Tongue (tissue), 2 donors: ENCODE measurements around the gene CMTM4. TPM values are rescaled to one million over a fixed set of nuclear protein-coding genes. Genes with fewer than 3 reads are reported as not detected.
"Not testable (repeated sequence)": the region's sequence is repeated elsewhere in the genome, so short reads cannot be mapped to it uniquely, and the experiment has no call there.

Source experiments
- DNase-seq: peaks from one replicate; pipeline ENCODE4 v3.0.0-alpha.2; 2015
- total RNA-seq: library from RNA; depleted of rRNA; stranded (reverse); fragments of >200 nt; gene quantifications from one replicate; pipeline ENCODE4 v1.2.3, GENCODE V29; 2014

The CMTM4 gene
- total RNA-seq, 1 donor from 2014 or later, result 27.7 TPM

DNA sequence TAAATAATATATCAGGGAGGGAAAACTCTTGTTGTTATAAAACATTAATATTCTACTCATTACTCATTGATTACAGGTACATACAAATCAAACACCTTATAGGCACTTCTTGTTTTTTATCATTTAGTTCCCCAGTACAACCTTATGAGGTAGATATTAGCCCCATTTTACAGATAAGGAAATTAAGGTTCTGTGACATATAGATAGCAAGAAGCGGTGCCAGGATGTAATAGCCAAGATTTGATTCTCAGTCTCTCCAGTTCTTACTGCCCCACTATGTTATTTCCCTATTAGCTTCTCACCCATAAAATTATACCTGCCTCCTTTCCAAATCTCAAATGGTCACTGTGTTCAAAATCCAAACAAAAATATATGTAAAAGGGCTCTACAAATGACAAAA is 55.2 kb downstream of the CMTM4 start:
- DNase-seq, result no peak

GRCh38 chr16:66640724-66641314 is 55.7 kb downstream of the CMTM4 start:
- DNase-seq, result no peak

- DNase-seq, result no peak
Measured at GRCh38 chr16:66639091-66639885, 57.3 kb downstream of the CMTM4 start.

DNA sequence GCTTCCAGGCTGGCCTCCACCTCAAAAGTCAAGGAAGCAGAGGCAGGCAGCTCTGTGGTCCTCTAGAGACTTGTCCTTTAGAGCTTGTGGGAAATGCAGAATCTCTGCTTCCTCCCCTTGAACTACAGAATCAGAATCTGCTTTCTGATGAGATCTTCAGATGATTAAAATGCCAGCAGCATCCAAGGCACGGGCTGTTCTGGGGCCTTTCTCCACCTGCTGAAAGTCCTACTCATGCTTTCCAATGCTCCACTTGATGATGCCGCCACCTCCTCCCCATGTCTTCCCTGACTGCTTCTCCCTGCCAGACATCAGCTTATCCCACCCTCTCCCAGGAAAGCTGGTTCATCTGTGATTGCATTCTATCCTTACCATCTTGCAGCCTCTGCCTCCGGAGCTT is 58.7 kb downstream of the CMTM4 start:
- no peak for DNase-seq

DNA sequence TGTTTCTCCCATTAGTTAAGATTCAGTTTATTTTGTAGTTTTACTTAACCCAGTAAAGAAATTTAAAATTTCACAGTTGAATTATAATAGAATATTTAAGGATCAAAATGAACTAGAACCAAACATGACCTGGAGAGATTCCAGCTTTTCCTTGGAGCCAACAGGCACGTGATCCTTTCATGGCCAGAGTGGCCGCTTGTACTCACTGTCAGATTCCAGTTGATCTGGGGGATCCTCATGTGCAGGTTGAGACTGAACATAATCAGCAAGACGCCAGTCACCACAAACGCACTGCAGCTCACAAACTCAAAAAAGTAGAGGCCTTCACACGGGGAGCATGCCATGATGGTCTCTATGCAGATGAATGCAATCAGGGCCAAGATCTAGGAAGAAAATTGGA is 60.3 kb downstream of the CMTM4 start:
- no peak for DNase-seq

DNA sequence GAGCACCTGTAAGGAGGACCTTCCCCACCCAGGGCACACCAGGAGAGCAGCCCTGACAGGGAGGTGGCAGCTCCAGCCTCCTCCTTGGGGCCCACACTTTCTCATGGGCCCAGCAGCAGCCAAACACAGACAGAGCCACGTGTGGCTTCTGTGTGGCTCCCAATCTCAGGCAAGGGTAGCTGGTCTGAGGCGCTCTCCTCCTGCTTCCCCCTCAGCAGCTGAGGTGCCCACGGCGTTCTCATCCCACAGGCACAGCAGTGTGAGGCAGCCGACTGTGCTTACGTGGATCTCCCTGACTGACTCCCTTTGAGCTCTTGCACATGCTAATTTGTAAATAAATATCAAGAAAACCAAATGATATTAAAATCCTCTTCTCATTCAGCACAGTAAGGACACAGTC is 61.1 kb downstream of the CMTM4 start:
- no peak for DNase-seq

DNA sequence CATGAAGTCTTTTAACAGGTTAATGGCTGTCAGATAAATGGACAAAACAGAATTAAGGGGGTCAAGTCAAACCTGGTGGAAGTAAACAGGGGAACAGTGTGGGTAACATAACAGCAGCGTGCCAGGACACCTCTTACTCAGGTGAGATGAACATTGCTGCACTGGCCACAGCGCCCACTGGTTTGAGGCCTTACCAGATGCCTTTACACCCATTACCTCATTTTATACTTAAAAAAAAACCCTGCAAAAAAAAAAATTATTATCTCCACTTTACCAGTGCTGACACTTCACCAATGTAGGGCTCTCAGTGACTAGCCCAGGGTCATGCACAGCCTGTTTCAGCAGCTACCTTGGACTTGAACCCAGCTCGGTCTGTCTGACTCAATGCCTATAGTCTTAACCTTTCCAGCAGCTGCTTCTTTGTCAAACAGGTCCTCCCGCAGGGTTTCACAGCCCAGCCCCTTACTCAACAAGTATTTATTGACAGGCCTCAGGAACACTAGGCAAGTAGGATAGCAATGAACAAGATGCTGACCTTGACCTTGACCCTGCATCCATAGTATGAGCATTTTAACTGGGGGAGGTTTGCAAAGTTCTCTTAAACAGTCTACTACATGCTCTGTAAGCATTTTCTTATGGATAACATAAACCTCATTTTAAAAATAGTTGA is 61.9 kb downstream of the CMTM4 start:
- DNase-seq, result no peak

- DNase-seq, result not testable (repeated sequence)
Measured at GRCh38 chr16:66631558-66631957, 65.0 kb downstream of the CMTM4 start.

DNA sequence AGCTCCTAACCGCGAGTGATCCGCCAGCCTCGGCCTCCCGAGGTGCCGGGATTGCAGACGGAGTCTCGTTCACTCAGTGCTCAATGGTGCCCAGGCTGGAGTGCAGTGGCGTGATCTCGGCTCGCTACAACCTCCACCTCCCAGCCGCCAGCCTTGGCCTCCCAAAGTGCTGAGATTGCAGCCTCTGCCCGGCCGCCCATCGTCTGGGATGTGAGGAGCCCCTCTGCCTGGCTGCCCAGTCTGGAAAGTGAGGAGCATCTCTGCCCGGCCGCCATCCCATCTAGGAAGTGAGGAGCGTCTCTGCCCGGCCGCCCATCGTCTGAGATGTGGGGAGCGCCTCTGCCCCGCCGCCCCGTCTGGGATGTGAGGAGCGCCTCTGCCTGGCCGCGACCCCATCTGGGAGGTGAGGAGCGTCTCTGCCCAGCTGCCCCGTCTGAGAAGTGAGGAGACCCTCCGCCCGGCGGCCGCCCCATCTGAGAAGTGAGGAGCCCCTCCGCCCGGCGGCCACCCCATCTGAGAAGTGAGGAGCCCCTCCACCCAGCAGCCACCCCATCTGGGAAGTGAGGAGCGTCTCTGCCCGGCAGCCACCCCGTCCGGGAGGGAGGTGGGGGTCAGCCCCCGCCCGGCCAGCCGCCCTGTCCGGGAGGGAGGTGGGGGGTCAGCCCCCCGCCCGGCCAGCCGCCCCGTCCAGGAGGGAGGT is 65.8 kb downstream of the CMTM4 start:
- not testable (repeated sequence) for DNase-seq

DNA sequence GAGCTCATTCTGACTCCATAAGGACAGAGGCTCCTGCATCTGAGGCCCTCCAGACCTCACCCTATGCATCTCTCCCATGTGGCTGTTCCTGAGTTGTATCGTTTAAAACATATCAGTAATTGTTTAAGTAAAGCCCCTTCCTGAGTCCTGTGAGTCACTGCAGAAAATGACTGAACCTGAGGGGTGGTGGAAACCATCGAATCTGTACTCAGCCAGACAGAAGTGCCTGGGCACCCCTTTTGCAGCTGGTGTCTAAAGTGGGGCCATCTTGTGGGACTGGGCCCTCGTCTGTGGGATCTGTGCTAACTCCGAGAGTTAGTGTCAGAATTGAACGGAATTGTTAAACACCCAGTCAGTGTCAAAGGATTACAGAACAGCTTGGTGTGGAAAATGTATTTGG is 66.7 kb downstream of the CMTM4 start:
- no peak for DNase-seq

DNA sequence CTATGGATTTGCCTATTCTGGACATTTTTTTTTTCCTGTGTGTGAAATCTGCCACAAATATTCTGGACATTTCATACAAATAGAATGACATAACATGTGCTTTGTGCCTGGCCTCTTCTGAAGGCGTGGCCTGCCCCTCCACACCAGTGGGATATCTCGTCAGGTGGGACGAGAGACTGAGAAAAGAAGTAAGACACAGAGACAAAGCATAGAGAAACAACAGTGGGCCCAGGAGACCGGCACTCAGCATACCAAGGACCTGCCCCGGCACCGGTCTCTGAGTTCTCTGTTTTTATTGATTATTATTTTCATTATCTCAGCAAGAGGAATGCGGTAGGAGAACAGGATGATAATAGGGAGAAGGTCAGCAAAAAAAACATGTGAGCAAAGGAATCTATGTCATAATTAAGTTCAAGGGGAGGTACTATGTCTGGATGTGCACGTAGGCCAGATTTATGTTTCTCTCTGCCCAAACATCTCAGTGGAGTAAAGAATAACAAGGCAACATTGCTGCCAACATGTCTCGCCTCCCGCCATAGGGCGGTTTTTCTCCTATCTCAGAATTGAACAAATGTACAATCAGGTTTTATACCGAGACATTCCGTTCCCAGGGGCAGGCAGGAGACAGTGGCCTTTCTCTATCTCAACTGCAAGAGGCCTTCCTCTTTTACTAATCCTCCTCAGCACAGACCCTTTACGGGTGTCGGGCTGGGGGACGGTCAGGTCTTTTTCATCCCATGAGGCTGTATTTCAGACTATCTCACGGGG is 68.7 kb downstream of the CMTM4 start:
- DNase-seq, result not testable (repeated sequence)

- no peak for DNase-seq
Measured at GRCh38 chr16:66623755-66624154, 72.8 kb downstream of the CMTM4 start.

DNA sequence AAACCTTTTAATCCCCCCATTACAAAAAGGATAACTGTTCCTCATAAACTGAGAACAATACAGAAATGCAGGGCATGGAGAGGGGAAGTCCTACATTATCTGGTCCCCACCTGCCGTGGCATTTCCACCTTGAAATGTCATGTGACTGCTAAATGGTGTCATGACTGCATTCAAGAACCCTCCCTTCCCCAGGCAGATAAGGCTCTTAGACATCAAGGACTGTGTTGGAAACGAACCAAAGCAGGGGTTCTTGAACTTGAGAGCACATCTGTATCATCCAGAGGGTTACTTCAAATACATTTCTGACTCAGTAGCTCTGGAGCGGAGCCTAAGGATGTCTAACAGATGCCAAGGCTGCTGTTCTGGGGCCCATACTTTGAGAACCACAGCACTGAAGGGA is 73.7 kb downstream of the CMTM4 start:
- DNase-seq, result no peak

GRCh38 chr16:66621973-66622372 is 74.6 kb downstream of the CMTM4 start:
- no peak for DNase-seq

- DNase-seq, result no peak
Measured at GRCh38 chr16:66620429-66620795, 76.1 kb downstream of the CMTM4 start.

DNA sequence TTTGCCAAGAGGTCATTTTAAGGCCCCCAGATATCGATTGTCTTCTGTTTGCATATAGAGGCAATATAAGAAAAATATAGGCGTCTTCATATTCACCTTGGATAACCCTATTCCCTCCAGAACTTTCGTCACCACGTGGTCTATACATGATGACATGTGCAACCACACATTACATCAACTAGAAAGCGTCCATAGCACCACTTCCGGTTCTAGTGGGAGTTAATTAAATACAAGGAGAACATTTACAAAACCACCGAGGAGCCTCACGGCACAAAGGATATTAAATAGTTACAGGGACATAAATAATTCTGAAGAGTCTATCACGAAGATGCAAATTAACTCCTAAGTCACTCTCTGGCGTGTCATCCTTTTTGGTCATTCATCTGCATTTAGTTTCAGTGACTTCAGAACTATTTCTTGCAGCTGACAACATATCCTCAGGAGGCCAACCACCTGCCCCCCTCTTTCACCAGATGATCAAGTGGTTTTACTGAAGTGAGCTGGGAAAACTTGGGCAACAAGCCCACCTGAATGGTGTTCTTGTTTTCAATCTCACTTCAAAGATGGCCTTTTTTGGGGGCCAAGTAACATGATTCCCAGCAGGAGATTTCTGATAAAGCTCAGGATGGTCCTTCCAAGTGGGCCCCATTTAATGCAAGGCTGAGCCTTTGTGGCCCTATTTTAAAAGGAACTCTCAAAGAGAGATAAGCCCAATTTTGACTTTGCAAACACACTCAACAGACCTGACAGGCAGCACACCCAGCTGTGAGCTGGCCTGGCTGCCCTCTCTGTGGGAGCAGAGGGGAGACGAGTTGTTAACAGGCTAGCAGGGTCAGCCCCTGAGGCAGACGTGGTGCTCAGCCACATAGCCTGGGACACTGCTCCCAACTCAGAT is 76.8 kb downstream of the CMTM4 start:
- peak; percentile 71 for DNase-seq

DNA sequence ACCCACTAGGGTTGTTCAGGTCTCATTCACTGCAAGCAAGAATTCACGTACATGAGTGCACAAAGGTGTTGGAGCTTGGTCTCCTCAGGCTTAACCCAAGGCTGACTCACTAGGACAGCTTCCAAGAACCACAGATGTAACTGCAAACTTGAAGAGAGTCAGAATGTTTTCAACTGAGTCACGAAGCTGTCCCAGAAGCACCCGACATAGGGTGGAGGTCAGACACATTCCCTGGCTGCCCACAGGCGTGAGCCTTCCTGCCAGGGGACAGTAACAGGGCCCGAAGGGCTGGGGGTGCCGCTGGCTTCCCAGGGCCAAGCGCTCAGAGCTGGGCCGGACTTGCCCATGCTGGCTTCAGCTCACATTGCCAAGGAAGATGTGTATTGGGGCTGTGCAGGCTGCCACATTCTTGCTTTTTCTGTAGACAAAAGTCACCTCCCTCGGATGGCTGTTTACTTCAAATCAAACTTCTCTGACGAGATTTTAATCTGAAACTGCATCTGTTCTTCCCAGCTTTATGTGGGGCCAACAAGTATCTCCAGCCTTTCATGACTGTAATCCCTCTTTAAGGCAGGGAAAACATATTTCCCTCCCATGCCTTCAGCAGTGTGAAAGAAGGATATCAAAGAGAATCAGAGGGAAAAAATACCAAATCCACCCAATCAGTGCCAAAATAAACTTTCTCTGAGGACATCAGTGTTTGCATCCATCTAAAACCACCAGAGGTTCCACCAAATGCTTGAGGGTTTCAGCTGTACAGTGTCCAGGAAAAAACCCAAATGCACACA is 77.8 kb downstream of the CMTM4 start:
- DNase-seq, result no peak

DNA sequence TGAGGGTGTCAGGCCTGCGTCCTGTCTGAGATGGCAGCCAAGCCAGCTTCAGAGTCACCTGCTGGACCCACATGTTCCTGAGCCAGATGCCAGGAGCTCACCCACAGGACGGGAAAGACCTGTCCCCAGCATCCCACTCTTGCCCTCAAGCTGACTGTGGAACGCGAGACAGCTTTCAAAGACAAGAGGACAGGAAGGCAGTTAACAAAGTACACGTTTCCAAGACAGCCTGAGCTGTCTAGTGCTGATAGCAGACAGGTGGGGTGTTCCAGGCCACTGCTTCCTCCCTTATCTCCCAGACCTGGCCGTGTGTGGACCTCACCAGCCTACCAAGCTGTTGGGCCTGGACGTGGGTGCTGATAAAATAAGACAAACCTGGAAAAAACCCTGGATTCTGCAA is 78.8 kb downstream of the CMTM4 start:
- DNase-seq, result no peak

DNA sequence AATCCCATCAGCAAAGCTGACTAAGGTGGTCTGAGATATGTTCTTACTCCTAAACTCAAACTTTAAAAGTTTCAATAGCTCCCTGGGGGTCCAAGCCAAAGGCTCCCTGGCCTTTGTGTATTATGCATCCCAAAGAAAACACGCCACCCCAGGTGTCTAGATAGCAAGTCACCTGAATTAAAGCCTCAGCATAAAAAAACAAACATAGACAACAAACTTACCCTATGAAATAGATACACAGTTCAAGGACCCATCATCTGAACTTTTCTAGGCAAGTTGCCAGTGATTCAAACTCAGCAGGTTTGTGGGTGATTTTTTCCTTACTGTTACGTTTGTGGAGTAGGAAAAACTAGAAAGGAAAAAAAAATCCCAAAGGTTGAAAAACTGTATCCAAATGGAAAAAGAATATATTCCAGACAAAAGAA is 79.5 kb downstream of the CMTM4 start:
- DNase-seq, result no peak

DNA sequence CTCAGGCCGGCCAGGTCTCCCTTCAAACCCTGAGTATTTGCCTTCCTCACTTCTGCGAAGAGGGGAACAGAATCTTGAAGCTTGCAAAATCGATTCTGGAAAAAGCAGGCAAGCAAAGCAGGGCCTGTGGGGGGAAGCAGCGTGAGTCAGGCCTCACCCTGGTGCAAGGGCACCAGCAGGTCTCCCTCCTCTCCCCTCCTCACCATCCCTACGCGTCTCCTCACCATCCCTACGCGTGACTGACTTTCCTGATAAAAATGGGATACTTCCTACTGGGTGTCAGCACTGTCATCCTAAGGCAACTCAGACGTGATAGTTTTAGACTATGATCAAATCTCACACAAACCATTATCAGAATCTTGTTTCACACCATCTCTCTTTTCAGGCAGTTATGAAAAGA is 80.0 kb downstream of the CMTM4 start:
- no peak for DNase-seq
